Measurements from ENCODE around the gene OTOG.
A peak's percentile ranks its signal among the peaks of the same experiment; 100 is the strongest.

Gene OTOG

GRCh38 chr11:17543041-17543440, 4.0 kb upstream of the OTOG start:
- no peak for DNase-seq

- no peak for DNase-seq
These were observed 3.4 kb upstream of the OTOG start for GRCh38 chr11:17543574-17544180.

GRCh38 chr11:17544181-17544622, 2.9 kb upstream of the OTOG start, which contains the start of gene USH1C:
TSS of gene USH1C (minus strand) at chr11:17544416. CDS start at chr11:17544307, 109 bp downstream.
- peak; percentile 78 for DNase-seq

GRCh38 chr11:17546240-17546639, 819 bp upstream of the OTOG start:
- no peak for DNase-seq

GRCh38 chr11:17547932-17548331, 873 bp downstream of the OTOG start:
- no peak for DNase-seq

GRCh38 chr11:17548444-17548843, 1.4 kb downstream of the OTOG start:
- DNase-seq, result peak; percentile 71

GRCh38 chr11:17550450-17551346, 3.6 kb downstream of the OTOG start:
- no peak for DNase-seq

- DNase-seq, result no peak
These were observed 4.4 kb downstream of the OTOG start for GRCh38 chr11:17551347-17552040.

- no peak for DNase-seq
These were observed 4.9 kb downstream of the OTOG start for GRCh38 chr11:17552041-17552355.

GRCh38 chr11:17552392-17553248, 5.6 kb downstream of the OTOG start:
- DNase-seq, result no peak

- no peak for DNase-seq
These were observed 6.1 kb downstream of the OTOG start for GRCh38 chr11:17553249-17553546.

- no peak for DNase-seq
These were observed 7.4 kb downstream of the OTOG start for GRCh38 chr11:17554487-17554886.

- no peak for DNase-seq
These were observed 9.9 kb downstream of the OTOG start for GRCh38 chr11:17556999-17557398.

- DNase-seq, result no peak
These were observed 11.1 kb downstream of the OTOG start for GRCh38 chr11:17558025-17558780.

GRCh38 chr11:17558916-17559315, 11.9 kb downstream of the OTOG start:
- DNase-seq, result no peak

- DNase-seq, result peak; percentile 31
These were observed 12.5 kb downstream of the OTOG start for GRCh38 chr11:17559341-17560087.

- DNase-seq, result peak; percentile 37
These were observed 13.4 kb downstream of the OTOG start for GRCh38 chr11:17560281-17561110.

GRCh38 chr11:17561111-17561415, 14.0 kb downstream of the OTOG start:
- peak; percentile 23 for DNase-seq

GRCh38 chr11:17561526-17561925, 14.5 kb downstream of the OTOG start:
- DNase-seq, result peak; percentile 42

GRCh38 chr11:17563231-17563646, 16.2 kb downstream of the OTOG start:
- peak; percentile 69 for DNase-seq

Data from islet precursor cell (in vitro differentiated cells).